GM23248 (cell line): ENCODE data around the gene VEZT.

ENCODE experiments used
- EZH2 ChIP-seq: fragments of 200-600 bp; sonication (generic); IDR thresholded peaks from 2 replicates; pipeline ENCODE4 v1.6.1; 2018; ENCODE audit warnings: antibody characterized with exemption, mild to moderate bottlenecking; ENCODE audit not compliant: insufficient read depth, poor library complexity, severe bottlenecking
- EZH2phosphoT487 ChIP-seq: fragments of 200-600 bp; sonication (generic); IDR thresholded peaks from 2 replicates; pipeline ENCODE4 v1.6.1; 2018; ENCODE audit warnings: antibody characterized with exemption, moderate library complexity, mild to moderate bottlenecking, low read depth; ENCODE audit not compliant: insufficient read depth

DNA sequence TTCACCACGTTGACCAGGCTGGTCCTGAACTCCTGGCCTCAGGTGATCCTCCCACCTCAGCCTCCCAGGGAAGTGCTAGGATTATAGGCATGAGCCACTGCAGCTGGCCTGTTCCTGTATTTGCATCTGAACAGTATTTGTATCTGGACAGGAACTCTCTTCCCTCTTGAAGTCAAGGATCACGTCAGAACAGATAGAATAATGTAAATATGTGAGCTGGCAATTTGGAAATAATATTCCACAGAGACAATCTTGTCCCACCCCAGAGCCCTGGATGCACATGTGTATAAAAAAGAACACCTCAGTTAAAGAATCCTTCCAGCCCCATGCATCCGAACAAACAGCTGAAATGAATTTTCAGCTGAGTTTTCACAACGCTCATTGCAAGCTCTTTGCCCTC, 118.3 kb downstream of the VEZT start:
- TF ChIP-seq EZH2 (no peak), EZH2phosphoT487 (no peak)
